ENCODE results near the gene TPP1. TPM values are rescaled to one million over a fixed set of nuclear protein-coding genes. Genes with fewer than 3 reads are reported as not detected.

The TPP1 gene
- polyA plus RNA-seq, 3 donors: 218 to 359 (median 271) TPM

DNA sequence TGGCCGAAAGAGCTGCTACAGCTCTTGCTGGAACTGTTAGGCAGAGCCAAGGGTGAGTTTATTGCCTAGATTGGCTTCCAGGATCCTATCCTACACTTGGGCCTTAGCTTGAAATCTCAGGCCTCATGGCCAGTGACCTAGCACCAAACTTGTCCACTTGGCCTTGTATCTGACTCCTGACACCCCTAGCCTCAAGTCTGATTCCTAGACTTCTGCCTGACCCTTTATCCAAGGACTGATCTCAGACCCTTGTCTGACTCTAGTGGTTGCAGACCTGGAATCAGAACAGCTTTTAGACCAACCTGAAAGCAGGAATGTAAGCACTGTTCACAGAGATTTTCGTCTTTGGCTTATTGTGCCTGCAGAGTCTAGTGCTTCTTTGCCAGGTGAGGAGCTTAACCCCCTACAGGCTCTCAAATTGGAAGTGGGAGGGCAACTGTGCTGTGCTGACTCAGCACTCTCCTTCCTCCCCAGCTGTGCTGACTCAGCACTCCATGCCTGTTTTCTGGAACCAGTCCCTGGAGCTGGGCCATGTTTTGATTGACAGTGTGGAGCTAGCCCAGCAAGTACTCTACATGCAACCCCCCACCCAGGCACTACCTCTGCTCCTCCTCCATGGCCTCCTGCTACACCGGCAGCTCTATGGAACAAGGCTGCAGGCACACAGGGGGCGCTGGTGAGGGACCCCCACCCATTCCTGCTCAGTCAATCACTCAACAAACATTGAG is 50.9 kb downstream of the TPP1 start:
- WGBS (ENCODE audit: insufficient coverage): 70% methylated on average over 2 of the region's 4 CpGs
- no peak overlapping the region for H3K4me3 ChIP-seq (replicated peaks in 1 of 3; ENCODE audit: low read depth in 2 of 3, low read length in 3 of 3)
- peaks cover 0 to 4% of the 10 kb centered on the region in 2 donors for H3K27me3 ChIP-seq (ENCODE audit: control insufficient read depth in 2 of 2, insufficient read depth in 2 of 2, low read length in 2 of 2)
- H3K9me3 ChIP-seq (replicated peaks in 1 of 2; ENCODE audit: control insufficient read depth in 1 of 2, insufficient read depth in 1 of 2, low read length in 2 of 2): peaks cover 0 to 9% of the 10 kb centered on the region in 2 donors
- no peaks in the 10 kb centered on the region for H3K36me3 ChIP-seq (replicated peaks in 1 of 2; ENCODE audit: control insufficient read depth in 1 of 2, insufficient read depth in 2 of 2, low read length in 2 of 2)
- H3K27ac ChIP-seq (ENCODE audit: low read depth in 1 of 2, low read length in 2 of 2): no peak overlapping the region
- no peaks in the 10 kb centered on the region for H4K20me1 ChIP-seq (ENCODE audit: insufficient read depth, low read length)
- Mint-ChIP-seq H3K9me3 (peaks cover 0 to 15% (median 7%) of the 10 kb centered on the region in 7 donors), H3K4me1 (peaks cover 8% of the 10 kb centered on the region), H3K27me3 (ENCODE audit: low read depth in 3 of 3) (peaks cover 0 to 13% (median 10%) of the 10 kb centered on the region in 3 donors), H3K27ac (peak overlapping the region in 4 of 7 donors; percentile 1 to 73 (median 35)), H3K4me3 (no peak overlapping the region), H3K36me3 (peaks cover 9 to 25% of the 10 kb centered on the region in 2 donors)
- no peaks in the 10 kb centered on the region for H3K79me2 ChIP-seq (ENCODE audit: insufficient read depth, low read length)
- DNase-seq: no peak
- intact Hi-C loops (cut with micrococcal nuclease): no loop called here
- no peak overlapping the region for H3K4me2 ChIP-seq (replicated peaks; ENCODE audit: extremely low read depth, low read length, poor library complexity, severe bottlenecking)
- no peak overlapping the region for H3K9ac ChIP-seq (ENCODE audit: insufficient read depth, low read length, poor library complexity, severe bottlenecking)
- TF ChIP-seq, protein P1, sequence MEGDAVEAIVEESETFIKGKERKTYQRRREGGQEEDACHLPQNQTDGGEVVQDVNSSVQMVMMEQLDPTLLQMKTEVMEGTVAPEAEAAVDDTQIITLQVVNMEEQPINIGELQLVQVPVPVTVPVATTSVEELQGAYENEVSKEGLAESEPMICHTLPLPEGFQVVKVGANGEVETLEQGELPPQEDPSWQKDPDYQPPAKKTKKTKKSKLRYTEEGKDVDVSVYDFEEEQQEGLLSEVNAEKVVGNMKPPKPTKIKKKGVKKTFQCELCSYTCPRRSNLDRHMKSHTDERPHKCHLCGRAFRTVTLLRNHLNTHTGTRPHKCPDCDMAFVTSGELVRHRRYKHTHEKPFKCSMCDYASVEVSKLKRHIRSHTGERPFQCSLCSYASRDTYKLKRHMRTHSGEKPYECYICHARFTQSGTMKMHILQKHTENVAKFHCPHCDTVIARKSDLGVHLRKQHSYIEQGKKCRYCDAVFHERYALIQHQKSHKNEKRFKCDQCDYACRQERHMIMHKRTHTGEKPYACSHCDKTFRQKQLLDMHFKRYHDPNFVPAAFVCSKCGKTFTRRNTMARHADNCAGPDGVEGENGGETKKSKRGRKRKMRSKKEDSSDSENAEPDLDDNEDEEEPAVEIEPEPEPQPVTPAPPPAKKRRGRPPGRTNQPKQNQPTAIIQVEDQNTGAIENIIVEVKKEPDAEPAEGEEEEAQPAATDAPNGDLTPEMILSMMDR (IDR thresholded peaks at IDR 0.05): no peak
- no peak overlapping the region for H2AFZ ChIP-seq (ENCODE audit: insufficient read depth, low read depth, low read length, poor library complexity, severe bottlenecking)
- H3K4me1 ChIP-seq (ENCODE audit: control insufficient read depth in 1 of 2, insufficient read depth in 2 of 2, low read length in 2 of 2): no peaks in the 10 kb centered on the region

DNA sequence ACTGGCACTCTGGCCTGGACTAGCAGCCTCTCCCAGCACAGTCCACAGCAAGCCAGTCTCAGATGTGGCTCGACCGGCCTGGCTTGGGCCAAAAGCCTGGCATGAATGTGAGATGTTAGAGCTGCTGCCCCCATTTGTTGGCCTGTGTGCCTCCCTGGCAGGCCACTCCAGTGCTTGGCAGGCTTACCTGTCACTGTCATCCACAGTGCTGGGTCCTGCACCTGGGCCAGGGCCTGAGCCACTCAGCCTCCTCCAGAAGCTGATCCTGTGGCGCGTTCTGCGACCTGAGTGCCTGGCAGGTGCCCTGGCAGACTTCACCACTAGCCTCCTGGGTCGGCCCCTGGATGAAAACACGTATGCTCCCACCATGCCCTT is 51.9 kb downstream of the TPP1 start:
- peaks cover 0 to 15% (median 7%) of the 10 kb centered on the region in 7 donors for H3K9me3 Mint-ChIP-seq
- DNase-seq: no peak
- 100% methylated on average over 5 of the region's 7 CpGs for WGBS (ENCODE audit: insufficient coverage)

More for the DNA sequence above, 51.9 kb downstream of the TPP1 start:
- peaks cover 0 to 9% of the 10 kb centered on the region in 2 donors for H3K9me3 ChIP-seq (replicated peaks in 1 of 2; ENCODE audit: control insufficient read depth in 1 of 2, insufficient read depth in 1 of 2, low read length in 2 of 2)
- no peaks in the 10 kb centered on the region for H3K4me1 ChIP-seq (ENCODE audit: control insufficient read depth in 1 of 2, insufficient read depth in 2 of 2, low read length in 2 of 2)
- H3K36me3 ChIP-seq (replicated peaks in 1 of 2; ENCODE audit: control insufficient read depth in 1 of 2, insufficient read depth in 2 of 2, low read length in 2 of 2): no peaks in the 10 kb centered on the region
- no peak overlapping the region for H3K4me3 ChIP-seq (replicated peaks in 1 of 3; ENCODE audit: low read depth in 2 of 3, low read length in 3 of 3)
- H2AFZ ChIP-seq (ENCODE audit: insufficient read depth, low read depth, low read length, poor library complexity, severe bottlenecking): no peak overlapping the region
- Mint-ChIP-seq H3K4me3 (no peak overlapping the region), H3K27ac (peak overlapping the region in 1 of 7 donors; percentile 13), H3K4me1 (peaks cover 8% of the 10 kb centered on the region), H3K36me3 (peaks cover 9 to 17% of the 10 kb centered on the region in 2 donors), H3K27me3 (ENCODE audit: low read depth in 3 of 3) (peaks cover 0 to 13% (median 10%) of the 10 kb centered on the region in 3 donors)
- peaks cover 0 to 4% of the 10 kb centered on the region in 2 donors for H3K27me3 ChIP-seq (ENCODE audit: control insufficient read depth in 2 of 2, insufficient read depth in 2 of 2, low read length in 2 of 2)
- no peak overlapping the region for H3K27ac ChIP-seq (ENCODE audit: low read depth in 1 of 2, low read length in 2 of 2)
- no peak overlapping the region for H3K9ac ChIP-seq (ENCODE audit: insufficient read depth, low read length, poor library complexity, severe bottlenecking)
- no peak overlapping the region for H3K4me2 ChIP-seq (replicated peaks; ENCODE audit: extremely low read depth, low read length, poor library complexity, severe bottlenecking)
- no peaks in the 10 kb centered on the region for H3K79me2 ChIP-seq (ENCODE audit: insufficient read depth, low read length)
- no peaks in the 10 kb centered on the region for H4K20me1 ChIP-seq (ENCODE audit: insufficient read depth, low read length)
- intact Hi-C loops (cut with micrococcal nuclease): no loop called here
- TF ChIP-seq, protein P1 (IDR thresholded peaks at IDR 0.05): no peak
